Measurements from ENCODE around the gene CA5A.
"Not testable (repeated sequence)": the region's sequence is repeated elsewhere in the genome, so short reads cannot be mapped to it uniquely, and the experiment has no call there.

CA5A gene

DNA sequence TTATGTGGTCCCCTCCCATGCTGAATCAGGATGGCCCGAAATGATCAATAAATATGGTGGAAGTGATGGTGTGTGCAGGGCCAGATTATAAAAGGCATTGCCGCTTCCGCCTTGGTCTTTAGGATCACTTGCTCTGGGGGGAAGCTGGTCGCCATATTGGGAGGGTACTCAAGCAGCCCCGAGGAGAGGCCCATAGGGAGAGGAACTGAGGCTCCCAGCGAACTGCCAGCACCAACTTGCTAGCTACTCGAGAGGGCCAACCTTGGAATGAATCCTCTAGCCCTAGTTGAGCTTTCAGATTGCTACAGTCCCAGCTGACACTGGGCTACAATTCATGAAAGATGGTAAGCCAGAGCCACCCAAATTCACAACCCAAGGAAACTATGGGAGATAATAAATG, 48.0 kb downstream of the CA5A start:
- DNase-seq: not testable (repeated sequence)

DNA sequence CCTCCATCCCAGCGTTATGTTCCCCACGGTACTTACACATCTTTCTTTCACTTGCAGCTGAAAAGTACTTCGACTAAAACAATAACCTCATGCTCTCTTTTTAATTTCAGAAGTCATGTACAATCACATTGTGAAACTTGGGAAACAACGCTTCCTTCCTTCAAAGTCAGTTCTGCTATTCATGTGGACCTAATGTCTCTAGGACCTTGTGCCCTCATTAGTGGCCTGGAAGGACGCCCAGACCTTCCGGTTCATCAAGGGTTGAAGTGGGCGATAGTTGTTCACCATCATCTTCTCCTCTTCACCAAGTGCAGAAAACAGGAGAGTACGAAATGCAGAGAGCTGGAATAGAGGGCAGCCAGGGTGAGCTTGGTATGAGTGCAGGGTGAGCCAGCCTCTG, 48.4 kb downstream of the CA5A start:
- DNase-seq: not testable (repeated sequence)

DNA sequence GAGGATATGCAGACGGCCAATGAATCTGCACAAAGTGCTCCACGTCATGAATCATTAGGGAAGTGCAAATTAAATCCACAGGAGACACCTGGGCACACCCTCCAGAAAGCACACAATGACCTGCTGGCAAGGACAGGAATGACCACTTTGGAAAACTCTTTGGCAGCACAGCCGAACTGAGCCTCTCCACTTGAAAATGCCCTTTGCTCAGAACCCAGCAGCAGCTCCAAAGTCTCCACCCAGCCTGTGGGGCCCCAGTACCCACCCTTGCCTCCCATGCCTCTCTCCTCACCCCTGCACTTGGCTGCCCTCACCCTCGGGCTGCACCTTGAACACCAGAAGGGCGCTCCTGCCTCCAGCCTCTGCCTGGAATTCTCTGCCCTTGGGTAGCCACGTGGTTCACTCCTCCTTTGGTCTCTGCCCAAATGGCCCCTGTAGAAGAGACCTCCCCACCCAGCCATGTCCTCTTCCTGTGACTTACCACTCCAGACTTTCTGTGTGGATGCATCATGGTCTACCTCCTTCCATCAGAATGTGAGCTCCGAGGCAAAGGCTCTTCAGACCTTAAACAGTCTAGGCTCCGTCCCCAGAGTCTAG, 50.9 kb downstream of the CA5A start:
- peak in 1 of 2 experiments; percentile 20 for DNase-seq

DNA sequence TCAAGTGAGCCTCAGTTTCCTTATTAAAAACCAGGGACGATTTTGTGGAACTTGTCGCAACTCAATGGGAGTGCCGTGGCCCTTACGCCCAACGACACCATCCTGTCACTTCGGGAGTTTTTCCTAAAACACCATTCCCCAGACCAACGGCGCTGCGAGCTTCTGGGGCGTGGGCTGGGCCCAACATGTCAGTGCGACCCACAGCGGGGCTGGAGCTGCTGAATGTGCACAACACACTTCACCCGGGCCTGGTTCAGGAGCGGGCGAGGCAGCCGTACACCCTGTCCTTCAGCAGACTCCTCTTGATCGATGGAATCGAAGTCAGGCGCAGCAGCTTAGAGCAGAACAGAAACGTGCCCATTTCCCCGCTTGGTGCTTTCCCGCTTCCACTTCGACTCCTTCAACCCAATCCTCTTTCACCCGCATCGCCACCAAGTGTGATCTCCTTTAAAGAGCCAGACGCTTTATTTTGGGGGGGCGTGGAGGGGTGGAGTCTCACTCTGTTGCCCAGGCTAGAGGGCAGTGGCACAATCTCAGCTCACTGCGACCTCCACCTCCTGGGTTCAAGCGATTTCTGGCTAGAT, 53.8 kb downstream of the CA5A start:
- no peak for DNase-seq

DNA sequence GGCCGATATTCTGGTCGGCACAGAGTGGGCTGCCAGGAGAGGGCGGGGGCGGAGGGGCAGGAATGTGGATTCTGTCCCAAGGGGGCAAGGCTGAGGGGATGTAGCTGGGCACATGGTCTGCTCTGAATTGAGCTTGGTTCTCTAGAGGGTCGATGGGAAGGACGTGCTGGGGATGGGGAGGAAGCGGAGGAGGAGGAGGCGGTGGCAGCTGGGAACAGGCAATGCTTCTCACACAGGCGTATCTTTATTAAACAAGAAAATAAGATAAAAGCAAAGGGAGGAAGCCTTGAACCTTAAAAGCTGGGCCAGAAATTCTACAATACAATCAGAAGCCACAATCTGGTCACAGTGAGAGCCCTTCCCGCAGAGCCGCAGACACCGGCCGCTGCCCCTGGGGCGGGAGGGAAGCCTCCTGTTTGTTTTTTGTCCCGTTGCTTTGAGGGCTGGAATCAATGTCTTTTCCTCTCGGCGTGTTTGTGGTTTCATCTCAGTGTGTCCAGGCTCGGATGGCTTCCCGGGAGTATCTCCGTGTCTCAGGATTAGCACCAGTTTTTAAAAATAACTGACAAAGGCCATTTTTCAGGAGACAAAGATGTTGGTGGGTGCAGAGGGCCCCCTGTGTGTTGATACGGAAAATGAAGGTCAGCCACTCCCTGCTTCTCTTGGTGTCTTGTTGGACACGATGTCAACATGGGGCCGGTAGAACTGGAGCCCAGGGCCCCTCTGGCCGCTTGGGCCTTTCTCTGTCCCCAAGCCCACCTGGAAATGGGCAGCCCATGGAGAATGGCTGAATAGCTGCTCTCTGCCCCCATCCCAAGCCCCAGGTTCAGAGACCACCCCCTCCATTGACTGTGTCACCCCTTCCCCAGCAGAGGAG, 54.8 kb downstream of the CA5A start:
- DNase-seq: no peak

DNA sequence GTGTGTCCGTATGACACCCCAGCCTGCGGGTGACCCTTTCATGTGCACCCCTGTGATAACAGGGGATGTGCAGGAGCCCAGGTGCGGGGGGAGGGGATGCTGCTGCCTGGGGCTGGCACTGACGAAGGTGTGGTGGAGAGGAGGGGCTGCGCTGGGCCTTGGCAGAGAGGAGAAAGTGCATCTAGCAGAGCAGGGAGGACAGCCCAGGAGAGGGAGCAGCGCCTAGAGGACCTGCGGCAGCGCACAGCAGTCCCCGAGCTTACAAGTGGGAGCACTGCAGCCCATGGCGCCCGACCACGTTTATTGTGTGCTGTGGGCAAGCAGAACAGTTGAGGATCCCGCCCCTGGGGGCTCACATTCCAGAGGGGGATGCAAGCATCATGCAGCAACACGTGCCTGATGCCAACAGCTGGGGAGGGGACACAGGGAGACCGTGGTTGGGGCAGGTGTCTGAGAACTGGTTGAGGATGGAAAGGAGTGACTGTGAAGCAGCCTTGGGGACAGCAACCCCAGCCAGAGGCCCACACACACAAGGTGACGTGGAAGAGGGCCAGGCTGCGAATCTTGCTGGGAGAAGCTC, 56.1 kb downstream of the CA5A start:
- no peak for DNase-seq

DNA sequence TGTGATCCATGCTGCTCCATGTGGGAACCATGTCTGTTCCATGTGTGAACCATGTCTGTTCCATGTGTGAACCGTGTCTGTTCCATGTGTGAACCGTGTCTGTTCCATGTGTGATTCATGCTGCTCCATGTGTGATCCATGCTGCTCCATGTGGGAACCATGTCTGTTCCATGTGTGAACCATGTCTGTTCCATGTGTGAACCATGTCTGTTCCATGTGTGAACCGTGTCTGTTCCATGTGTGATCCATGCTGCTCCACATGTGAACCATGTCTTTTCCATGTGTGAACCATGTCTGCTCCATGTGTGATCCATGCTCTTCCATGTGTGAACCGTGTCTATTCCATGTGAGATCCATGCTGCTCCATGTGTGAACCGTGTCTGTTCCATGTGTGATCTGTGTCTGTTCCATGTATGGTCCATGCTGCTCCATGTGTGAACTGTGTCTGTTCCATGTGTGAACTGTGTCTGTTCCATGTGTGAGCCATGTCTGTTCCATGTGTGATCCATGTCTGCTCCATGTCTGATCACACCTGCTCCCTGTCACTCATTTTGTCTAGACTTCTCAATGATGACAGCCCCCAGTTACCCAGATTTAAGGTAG, 56.8 kb downstream of the CA5A start:
- not testable (repeated sequence) for DNase-seq

DNA sequence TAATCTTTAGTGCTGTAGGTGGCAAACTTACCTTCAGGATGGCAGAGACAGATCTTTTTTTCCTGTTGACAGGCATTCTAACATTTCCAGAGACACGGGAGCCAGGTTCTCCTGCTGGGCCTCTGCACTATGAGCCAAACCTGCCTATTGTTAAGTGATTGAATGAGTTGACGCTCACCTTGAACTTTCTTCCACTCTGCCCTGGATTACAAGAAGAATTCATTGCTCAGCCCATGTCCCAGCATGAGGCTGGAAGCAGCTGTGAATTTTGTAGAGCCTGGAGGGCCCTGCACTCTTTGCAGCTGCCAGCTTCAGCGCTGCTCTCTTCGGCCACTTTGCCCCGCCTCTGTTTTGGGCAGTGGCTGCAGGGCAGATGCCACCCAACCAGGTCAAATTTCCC, 57.6 kb downstream of the CA5A start:
- DNase-seq: peak in 1 of 2 experiments; percentile 23

DNA sequence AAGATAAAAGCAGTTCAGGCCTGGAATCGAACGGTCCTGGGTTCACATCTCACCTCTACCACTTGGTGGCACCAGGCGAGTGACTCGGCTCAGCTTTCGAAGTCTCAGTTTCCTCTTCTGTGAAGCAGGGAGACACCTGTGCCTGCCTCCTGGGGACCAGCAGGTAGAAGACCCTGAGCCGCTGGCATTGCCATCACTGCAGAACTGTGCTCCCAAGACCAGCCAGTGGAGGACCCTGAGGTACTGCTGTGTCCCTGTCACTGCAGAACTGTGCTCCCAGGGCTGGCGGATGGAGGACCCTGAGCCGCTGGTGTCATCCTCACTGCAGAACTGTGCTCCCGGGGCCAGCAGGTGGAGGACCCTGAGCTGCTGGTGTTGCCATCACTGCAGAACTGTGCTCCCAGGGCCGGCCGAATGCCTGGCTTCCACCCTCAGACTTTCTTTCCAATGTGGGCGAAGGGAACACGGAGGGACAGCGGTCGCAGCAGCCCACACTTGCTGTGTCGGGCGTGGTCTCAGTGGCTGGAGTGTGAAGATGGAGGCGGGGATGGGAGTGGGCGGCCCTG, 58.3 kb downstream of the CA5A start:
- DNase-seq: no peak

DNA sequence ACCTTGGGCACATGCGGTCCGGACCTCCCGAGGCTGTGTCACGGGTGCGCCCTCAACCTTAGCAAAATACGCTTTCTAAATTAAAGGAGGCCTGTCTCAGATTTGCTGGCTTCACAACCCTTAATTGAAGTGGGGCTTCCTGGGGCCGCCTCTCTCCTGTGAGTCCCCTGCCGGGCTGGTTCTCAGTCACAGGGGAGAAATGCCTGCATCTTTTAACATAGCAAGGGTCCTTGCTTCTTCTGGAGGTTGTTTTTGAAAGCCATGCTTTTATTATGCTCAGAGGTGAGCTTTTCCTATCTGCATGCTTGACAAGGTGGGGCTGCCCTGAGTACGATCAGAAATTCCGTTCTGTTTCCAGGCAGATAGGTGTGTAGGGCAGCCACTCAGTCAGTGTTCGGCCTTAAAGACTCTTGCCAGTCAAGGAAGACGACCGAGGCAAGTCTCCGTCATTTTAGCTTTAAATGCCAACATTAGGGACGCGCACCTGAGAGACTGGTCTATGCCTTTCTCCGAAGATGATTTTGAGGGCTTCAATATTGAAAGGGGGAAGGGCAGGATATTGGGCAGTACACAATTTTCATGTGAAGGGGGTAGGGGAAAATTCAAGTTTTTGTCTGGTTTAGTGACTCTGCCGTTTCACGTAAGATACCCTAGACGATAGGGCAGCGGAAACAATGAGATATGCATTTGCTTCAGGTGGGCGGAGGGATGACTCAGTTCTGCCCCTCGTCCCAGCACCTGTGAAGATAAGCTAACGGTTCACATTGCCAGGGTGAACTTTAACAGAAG, 61.5 kb downstream of the CA5A start:
- DNase-seq: no peak

DNA sequence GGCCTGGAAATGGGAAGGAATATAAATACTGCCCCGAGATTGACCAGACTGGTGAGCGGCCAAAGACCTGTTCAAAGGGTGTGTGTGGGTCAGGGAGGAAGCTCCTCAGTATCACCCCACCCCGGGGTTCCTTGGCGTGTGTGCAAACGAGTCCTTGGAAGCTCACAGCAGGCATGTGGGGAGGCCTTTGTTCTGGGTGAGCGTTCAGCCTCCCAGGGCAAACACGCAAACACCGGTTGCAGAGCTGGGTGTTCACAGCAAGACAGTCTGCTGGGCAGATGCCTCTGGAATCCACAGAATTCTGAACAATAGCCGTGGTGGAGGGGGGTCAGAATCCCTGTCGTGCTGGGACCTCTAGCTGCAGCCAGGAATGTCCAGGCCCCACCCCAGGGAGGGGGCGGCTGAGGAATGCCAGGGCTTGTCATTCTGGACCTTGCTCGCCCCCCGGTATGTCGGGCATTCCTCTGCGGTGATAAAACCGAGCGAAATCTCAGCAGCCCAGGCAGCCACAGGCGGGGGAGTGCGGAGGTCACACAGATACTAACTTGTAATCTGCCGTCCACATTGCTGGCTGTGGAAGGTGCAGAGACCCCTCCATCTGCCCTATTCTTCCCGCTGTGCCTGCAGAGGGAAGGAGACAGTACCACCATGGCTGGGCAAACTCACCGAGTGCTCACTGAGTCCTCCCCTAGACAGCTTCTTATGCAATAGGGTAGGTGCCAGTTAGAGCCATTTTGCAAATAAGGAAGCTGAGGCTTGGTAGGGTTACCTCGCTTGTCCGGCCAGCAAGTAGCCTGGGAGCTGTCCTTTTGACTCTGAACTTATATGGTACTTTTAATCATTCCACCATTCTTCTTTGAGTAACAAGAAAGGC, 65.7 kb downstream of the CA5A start:
- peak in 1 of 2 experiments; percentile 60 for DNase-seq

DNA sequence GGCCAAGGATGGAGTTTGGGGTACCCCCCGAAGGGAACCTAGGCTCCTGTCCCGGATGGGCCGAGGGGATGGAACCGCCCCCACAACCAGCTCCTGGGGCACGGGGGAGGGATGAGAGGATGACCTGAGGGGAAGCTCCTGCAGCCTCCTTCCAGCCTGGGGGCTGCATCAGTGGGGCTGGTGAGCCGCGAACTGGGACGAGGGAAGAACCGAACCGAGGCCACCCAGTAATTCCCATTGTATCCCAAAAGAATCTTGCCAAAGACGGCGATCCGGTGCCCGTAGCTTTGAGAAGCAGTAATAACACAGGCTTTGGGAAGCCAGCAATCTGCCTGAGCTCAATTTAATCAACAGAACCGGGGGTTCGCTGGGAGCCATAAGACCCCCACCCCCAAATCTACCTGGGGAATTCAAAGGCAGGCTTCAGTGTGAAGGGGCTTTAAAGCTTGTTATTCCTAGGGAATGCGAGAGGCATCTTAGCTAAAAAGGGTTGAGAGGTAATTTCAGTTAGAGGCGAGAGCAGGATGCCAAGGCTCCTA, 66.4 kb downstream of the CA5A start:
- DNase-seq: not testable (repeated sequence)

DNA sequence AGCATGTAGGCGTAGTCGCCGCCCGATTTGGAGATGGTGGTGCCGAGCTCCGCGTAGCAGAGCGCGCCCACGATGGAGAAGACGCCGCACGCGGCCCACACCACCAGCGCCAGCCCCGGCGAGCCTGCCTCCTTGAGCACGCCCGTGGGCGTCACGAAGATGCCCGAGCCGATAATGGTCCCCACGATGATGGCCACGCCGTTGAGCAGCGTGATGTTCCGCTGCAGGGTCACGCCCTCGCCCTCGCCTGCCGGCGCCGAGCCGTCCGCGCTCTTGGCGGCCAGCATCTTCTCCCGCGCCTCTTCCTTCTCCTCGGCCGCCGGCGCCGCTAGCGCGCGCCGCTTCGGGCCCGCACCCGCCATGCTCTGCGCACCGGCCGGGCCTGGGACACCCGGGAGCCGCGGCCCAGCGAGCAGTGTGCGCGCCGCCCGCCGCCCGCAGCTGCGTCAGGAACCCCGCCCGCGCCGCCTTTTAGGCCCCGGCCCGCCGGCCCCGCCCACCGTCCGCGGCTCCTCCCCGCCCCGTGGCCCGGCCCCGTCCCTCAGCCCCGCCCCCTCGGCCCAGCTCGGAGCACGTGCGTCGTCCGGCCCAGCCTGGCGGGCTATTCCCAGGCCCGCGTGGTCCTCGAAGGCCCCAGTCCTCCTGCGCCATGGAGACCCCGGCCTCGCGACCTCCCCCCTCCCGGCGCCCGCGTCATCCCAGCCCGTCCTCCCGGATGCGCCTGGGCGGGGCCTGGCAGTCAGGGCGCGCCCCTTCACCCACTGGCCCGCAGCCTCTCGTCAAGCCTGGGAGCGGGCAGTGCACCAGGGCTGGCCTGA, 67.1 kb downstream of the CA5A start, which contains the start of gene SLC7A5:
TSS of gene SLC7A5 (minus strand) at position 447 of the 818 bp plus-strand sequence. CDS start at position 362, 85 bp downstream.
- DNase-seq: peak; percentile 43 to 48

DNA sequence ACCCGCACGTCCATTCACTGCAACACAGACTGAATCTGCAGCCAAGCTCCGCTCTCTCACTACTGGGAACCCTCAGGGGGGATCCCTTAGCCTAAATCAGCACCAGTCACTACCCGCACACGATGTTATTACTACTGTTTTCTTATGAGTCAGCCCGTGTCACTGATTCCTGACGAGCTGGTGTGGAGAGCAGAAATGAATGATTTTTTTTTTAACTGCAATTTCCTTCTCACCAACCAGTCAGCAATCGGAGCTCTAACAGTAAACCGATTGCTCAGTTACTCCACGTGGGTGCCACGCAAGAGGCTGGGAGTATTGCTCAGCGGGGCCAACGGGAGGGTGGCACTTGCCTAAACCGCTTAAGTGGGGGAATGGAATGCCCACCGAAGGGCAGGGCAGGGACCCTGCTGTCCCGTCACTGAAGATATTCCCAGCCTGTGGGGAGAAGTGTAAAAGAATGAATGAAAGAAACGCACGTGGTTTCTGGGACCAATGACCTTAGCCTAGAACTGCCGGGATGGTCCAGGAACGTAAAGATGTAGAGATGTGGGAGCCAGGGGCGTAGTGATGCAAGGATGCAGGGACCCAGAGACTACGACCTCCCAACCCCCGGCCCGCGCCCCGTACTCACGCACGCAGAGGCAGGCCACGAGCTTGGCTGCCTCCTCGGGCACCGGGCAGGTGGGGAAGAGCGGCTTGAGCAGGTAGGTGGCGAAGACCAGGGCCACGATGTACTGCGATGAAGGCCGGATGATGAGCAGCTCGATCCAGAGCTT, 67.9 kb downstream of the CA5A start:
- DNase-seq: peak in 1 of 2 experiments; percentile 40

DNA sequence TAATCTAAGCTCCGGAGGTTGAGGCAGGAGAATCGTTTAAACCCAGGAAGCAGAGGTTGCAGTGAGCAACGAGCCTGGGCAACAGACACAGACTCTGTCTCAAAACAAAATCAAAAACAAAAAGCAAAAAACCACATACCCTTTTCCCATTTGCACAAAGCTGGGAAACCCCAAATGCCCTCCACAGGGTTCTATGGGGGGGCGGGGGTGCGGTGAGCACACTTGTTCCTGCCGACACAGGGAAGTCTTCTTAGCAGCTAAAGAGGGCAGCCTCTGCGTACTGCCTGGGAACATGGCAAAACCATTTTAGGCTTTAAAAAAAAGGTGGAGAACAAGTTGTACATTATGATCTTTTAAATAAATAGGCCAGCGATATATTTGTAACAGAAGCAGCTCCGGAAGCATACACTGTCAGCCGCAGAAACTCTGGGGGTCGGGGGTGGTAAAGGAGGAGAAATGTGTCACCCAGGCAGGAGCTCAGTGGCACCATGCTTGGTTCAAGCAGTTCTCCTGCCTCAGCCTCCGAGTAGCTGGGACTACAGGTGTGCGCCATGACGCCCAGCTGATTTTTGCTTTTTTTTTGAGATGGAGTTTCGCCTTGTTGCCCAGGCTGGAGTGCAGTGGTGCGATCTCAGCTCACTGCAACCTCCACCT, 70.3 kb downstream of the CA5A start:
- not testable (repeated sequence) for DNase-seq

DNA sequence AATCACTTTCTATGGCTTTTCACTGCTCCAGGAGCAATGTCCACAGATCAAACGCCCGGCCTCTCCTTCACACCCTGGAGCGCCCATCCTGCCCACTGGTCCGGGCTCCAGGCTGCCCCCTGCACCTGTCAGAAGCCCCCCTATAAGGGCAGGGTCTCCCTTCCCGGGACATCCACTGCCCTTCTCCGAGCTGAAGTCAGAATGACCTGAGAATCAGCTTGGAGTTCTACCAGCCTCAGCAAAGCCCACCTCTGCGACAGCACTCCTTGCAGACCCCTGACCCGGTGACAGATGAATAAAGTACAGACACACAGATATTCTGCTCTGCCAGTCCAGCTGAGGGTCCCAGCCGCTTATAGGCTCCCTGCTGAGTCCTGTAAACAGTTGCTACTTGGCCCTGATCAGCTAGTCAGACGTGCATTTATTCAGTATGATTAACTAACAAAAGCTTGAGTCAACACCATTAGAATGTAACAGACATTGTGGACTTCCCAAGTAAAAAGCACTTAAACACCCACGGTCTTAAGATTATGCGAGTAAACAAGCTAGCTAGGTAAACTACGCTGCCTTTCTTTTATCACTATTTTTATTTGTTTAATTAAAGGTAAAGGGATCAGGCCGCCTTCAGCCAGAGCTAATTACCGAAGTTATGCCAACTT, 71.9 kb downstream of the CA5A start:
- DNase-seq: peak in 1 of 2 experiments; percentile 17

DNA sequence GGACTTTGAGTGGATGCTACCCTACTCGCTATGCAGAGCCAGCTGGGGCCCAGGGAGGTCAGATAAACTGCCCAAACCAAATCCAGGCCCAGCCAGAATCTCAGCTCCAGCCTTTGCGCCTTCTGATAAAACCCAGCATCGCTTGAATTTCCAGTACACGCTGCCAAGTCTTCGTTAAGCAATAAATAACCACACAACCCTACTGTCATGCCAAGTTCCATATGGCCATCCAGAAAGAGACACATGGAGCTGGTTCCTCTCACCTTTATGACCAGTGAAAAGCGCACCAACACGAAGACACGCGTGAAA, 73.0 kb downstream of the CA5A start:
- DNase-seq: peak in 1 of 2 experiments; percentile 11

Data from NCI-H2081 (cell line).